ENCODE data around the gene AHCYL2. TPM values are rescaled to one million over a fixed set of nuclear protein-coding genes. Genes with fewer than 3 reads are reported as not detected.

Gene AHCYL2
- 3.0 and 8.9 TPM in 2 replicates for total RNA-seq

DNA sequence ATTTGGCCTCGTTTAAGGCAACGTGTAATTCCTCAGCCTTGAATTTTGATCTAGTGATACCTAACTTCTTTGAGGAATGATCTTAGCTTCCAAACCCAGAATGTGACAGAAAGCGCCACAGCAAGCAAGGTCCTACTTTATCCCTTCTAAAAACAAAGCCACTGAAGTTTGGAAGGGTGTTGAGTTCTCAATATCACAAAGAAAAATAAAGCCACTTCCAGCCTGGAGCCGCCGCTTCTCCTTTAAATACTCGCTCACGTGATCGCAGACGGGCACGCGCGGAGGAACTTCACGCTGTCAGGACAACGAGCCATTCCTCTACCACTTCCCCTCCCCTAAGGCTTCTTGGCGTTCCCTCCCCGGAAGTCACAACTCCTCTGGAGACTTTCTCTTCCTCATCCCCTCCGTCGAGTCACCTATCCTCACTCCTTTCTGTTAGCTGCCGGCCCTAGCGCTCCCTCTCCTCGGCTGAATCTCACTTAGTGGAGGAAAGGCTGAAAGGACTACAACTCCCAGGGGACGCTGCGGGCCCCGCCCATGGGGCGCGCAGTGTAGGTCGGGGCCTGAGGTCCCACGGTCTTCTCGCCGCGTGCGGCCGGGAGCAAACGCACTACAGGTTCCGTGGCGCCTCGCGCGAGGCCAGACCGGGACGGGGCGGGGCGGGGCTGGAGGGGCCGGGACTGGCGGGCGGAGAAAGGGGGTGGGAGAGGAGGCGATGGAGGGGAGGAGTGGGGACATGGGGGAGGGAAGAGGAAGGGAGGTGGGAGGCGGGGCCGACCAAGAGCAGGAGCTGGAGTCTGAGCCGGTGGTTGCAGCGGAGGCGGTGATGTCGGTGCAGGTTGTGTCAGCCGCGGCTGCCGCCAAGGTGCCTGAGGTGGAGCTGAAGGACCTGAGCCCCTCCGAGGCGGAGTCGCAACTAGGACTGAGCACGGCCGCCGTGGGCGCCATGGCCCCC is at the start of gene AHCYL2:
Gene AHCYL2, plus strand, starts transcription at position 780 of the 955 bp plus-strand sequence.

DNA sequence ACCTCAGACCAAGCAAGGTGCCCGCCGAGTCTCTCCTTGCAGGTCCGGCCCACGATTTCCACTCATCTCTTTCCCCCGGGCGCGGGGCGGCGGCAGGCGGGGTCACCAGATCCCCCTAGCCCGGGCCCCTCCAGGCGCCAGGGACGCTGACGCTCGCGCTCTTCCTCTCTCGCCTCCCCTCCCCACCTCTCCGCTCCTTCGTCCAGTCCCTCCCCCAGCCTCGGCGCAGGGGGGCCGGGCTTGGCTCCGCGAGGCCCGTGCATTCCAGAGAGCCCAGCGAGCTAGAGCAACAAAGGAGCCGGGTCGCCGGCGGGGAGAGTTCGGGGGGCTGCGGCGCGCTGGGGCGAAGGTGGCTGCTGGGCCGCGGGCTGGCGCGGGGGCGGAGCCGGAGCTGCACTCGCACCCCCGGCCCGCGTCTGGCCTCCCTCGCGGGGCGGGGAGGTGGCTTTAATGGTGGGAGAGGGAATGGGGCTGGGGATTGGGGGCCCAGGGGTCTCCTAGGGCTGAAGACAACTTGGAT is 36.4 kb upstream of the AHCYL2 start, which contains the start of gene SMO:
Gene SMO, plus strand, starts transcription at position 262 of the 520 bp plus-strand sequence. CDS start 519 bp downstream, outside the sequence.

DNA sequence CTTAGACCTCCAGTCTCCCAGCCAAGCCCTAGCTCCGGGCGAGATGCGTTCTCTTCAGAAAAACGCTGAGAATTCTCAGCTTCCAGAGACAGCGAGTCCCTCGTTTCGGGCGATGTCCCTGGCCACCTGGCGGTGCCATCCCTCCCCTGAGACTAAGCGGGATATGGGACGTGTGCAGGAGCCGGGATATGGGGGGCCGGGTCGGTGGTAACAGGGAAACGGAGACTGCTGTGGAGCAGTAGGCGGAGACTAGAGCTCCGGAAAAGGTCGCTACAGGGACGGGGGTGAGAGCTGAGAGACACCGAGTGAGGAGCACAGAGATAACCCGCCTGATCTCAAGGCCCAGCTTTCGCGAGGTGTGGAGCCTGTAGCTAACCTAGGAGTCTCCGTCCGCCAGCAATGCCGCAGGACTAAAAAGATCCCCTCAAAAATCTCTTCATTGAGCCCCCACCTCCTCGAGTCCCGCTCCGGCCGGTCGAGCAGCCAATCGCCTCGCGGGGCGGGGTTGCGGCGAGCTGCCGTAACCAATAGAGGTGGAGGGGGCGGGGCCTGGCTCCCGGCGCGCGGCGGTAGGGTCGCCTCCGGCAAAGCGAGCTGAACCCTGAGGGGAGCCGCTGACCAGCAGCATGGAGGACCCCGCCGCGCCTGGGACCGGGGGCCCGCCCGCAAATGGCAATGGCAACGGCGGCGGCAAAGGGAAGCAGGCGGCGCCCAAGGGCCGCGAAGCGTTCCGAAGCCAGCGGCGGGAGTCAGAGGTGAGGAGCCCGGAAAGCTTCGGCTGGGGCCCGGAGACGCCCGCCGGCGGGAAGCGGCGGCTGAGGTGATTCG is 209.2 kb downstream of the AHCYL2 start, which contains the start of gene STRIP2:
Gene STRIP2, plus strand, starts transcription at position 586 of the 828 bp plus-strand sequence. Its CDS starts 41 bp downstream, at position 627.

Other genes with a start within 250 kb of the AHCYL2 start
- 34.0 and 38.0 TPM in 2 replicates for gene TNPO3, start 169.9 kb upstream of the AHCYL2 start, total RNA-seq
- gene TSPAN33, start 80.3 kb upstream of the AHCYL2 start, total RNA-seq = 0.13 and 1.0 TPM in 2 replicates
- 15.9 and 32.0 TPM in 2 replicates for gene SMO, start 36.4 kb upstream of the AHCYL2 start, total RNA-seq
- 2.1 and 3.4 TPM in 2 replicates for gene STRIP2, start 209.4 kb downstream of the AHCYL2 start, total RNA-seq

All from epithelial cell of alveolus of lung (primary cell).